GM19468 (cell line): ENCODE measurements around the gene PSTPIP1.

Source experiments
- ATAC-seq: cut with Tn5 transposase; IDR thresholded peaks from one replicate; pipeline ENCODE4 v1.9.1; 2021; ENCODE audit warnings: mild to moderate bottlenecking, moderate library complexity, moderate number of reproducible peaks; ENCODE audit not compliant: unreplicated experiment; ENCODE audit errors: extremely low read depth

Gene PSTPIP1

GRCh38 chr15:76976572-76977270, 18.2 kb upstream of the PSTPIP1 start:
- no peak for ATAC-seq

- ATAC-seq = no peak
Measured at GRCh38 chr15:76978522-76979330, 16.2 kb upstream of the PSTPIP1 start.

GRCh38 chr15:76979331-76979925, 15.5 kb upstream of the PSTPIP1 start:
- ATAC-seq = no peak

DNA sequence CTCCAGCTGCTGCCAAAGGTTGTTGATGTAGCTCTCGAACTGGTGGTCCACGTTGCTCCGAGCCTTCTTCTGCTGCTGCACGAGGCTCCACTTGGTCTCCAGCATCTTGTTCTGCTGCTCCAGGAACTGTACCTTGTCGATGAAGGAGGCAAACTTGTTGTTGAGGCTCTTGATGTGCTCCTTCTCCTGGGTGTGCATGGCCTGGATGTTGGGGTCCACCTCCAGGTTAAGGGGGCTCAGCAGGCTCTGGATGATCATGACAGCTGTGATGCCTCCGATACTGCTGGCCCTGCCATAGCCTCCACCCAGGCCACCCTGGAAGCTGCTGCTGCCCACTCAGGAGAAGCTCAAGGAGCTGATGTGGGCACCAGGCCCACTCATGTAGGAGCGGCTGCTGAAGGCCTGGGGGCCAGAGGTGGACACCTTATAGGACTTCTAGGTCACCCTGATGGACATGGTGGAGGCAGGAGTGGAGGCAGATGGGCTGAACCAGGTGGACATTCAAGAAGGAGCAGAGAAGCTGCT, 14.9 kb upstream of the PSTPIP1 start:
- ATAC-seq = no peak

DNA sequence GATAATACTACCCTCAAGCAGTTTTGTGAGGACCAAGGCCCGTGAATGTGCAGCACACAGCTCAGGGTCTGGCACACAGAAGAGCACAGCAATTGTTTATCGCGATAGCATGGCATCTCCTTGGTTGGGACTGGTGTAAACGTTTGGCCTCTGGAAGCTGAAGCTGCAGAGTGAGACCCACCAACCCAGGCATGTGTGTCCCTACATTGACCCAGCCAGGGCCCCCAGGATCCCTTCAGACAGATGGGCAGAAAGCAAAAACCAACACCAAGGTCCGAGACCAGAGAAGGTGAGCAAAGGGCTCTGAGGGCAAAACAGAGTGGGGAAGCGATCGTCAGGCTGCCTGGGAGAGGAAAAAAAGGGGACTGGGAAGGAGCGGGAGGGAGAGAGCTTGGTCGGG, 12.6 kb upstream of the PSTPIP1 start:
- no peak for ATAC-seq

GRCh38 chr15:76982756-76983155, 12.2 kb upstream of the PSTPIP1 start:
- ATAC-seq = no peak

DNA sequence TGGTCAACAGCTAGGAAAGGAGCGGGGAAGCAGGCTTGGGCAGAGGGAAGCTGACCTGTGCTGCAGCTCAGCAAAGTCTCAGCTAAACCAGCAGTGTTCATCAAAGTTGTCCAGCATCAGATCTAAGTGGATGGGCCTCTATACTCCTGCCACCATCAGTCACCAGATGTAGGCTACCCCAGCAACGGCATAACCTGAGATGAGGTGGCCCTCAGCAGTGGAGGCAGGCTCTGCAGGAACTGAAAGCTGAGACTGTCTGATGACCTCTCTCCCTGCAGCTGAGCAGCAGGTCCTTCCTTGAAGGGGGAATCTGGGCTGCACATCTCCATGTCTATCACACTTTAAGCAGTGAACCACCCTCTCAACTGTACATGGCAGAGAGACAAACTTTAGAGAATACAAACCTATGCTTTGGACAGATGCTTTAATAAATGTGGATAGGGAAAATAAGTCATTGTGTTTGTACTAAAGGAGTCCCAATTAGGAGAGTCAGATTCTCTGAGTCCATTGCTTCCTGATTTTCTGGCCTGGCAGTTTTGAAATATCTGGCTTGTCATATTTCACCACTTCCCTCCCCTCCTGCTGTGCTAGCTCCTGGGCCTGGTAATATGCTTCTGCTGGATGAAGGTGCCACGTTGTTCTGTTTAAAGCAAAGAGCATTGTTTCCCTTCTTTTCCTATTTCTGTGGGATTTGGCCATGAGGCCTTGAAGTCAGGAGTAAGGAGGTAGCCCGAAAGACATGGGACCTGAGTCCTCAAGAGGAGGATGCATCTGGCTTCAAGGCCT, 11.1 kb upstream of the PSTPIP1 start:
- ATAC-seq = no peak

- ATAC-seq = no peak
Measured at GRCh38 chr15:76986743-76987142, 8.2 kb upstream of the PSTPIP1 start.

- ATAC-seq = no peak
Measured at GRCh38 chr15:76987276-76987675, 7.7 kb upstream of the PSTPIP1 start.

DNA sequence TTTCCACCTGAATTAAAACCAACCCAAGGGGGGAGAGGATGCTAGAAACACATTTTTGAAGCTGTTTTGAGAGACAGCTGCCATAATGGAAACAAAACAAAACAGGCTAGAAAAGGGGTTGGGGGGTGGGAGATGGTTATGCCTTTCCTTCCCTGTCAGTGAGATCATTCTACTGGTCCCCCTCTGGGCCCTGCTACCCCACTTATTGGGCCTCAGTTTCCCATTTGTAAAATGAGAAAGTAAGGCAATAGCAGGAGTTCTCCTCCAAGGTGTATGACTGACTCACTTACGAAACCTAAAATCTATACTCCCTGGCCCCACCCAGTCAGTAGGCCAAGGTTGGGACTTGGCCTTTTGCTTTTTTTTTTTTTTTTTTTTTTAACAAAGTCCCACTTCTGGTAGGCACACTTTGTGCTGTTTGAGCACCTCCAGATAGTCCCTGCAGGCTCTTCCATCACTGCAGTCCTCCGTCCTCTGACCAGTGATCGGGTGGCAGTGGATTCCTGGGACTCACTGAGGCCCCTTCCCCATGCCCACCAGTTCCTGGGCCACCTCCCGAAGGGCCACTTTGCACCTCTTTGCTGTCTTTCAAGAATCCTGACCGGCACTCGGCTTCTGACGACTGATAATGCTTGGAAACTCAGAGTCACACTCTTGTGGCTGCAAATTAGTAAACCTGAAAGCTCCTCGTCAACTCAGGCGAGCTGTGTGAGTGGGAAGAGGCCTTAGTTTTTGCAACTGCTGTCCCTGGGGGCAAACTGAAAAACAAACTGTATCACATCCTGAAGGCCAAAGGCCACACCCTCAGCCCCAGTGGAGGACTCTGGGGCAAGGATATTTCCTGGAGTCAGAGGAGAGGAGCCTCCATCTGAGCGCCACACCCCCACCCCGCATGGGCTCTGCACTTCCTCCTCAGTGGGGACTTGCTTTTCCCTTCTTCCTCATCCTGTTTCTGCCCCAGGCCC, 6.7 kb upstream of the PSTPIP1 start:
- no peak for ATAC-seq

- no peak for ATAC-seq
Measured at GRCh38 chr15:76988867-76989780, 5.8 kb upstream of the PSTPIP1 start.

DNA sequence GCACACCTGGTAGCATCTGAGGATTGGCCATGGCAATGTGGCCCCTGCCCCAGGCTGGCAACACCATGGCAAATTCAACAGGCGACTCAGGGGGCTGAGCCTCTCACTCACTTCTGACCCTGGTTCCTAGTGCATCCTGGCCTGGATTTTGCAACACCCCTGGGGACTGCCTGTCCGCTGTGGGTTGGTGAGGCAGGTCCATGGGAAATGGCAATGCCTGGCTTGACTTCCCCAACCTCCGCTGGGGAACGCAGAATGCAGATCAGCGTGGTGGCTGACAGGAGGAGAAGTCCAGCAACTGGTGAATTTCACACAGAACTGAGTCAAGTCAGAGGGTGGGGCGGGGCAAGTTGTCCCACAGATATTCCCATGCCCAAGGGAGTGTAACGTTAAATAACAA, 3.9 kb upstream of the PSTPIP1 start:
- no peak for ATAC-seq

GRCh38 chr15:76991741-76992645, 2.9 kb upstream of the PSTPIP1 start:
- no peak for ATAC-seq

GRCh38 chr15:76993114-76993725, 1.7 kb upstream of the PSTPIP1 start:
- ATAC-seq = no peak

GRCh38 chr15:76994001-76994400, 925 bp upstream of the PSTPIP1 start:
- ATAC-seq = no peak

DNA sequence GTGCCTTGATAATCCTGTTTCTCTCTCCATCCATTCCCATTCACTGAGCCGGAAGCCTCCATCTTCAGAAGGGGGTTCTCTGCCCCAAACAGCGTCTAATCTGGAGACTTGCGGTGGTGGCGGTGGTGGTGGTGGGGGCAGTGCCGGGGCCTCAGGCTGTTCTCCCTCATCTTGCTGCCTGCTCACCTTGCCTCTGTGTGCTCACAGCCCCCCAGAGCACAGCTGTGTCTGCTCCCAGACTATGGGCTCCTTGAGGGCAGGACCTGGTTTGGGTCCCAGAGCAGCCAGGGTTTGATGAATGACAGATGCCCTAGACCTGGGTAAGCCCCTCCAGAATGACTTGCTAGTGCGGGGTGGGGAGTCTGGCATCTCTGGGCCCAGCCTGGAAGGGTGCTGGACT, 430 bp upstream of the PSTPIP1 start:
- ATAC-seq = no peak

DNA sequence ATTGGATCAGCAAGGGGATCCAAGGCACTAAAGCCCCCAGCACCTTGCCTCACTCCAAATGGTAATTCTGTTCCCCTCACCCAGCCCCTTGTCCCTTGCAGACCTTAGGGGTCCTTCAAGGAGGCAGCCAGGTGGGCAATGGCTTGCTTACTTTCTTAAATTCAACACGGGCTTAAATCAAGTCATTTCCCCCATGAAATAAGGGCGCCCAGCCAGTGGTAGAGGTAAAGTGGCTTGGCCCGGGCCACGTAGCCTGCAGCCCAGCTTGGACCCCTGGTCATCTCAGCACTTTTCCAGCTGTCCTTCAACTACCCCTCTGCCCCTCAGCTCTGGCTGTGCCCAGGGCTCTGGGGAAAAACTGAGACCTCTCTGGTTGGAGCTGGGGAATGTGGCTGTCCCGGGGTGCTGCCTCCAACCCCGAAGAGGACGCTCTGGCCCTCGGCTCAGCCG, 1.2 kb downstream of the PSTPIP1 start:
- ATAC-seq = no peak
